ENCODE measurements around the gene MYL12B.

- TF ChIP-seq CTCF (IDR thresholded peaks at IDR 0.05; ENCODE audit: borderline replicate concordance, extremely low read depth, low read length, poor library complexity, severe bottlenecking), result no peak
- TF ChIP-seq EZH2 (IDR thresholded peaks at IDR 0.05; ENCODE audit: borderline replicate concordance, low read depth, low read length, severe bottlenecking), result no peak
Observed at GRCh38 chr18:3294435-3295080, 32.6 kb downstream of the MYL12B start.
